Measurements from ENCODE around the gene LDHAL6B. TPM values are rescaled to one million over a fixed set of nuclear protein-coding genes. Genes with fewer than 3 reads are reported as not detected.
A peak's percentile ranks its signal among the peaks of the same experiment; 100 is the strongest.

The LDHAL6B gene
- polyA plus RNA-seq, 1 donor = 0.57 TPM

- no peak overlapping the region for H3K4me3 ChIP-seq (ENCODE audit: low read length)
- H3K4me1 ChIP-seq (ENCODE audit: control insufficient read depth, insufficient read depth, low read length) = peaks cover 22% of the 10 kb centered on the region
- H3K27me3 ChIP-seq (ENCODE audit: control insufficient read depth, insufficient read depth, low read length) = no peaks in the 10 kb centered on the region
- WGBS (ENCODE audit: insufficient coverage, low lambda C conversion rate) = 80% methylated on average over 1 of the region's 7 CpGs
- no peak overlapping the region for H3K27ac ChIP-seq (ENCODE audit: low read length)
- no peaks in the 10 kb centered on the region for H3K9me3 ChIP-seq (ENCODE audit: control insufficient read depth, low read depth, low read length)
- no peak for DNase-seq
- H3K36me3 ChIP-seq (ENCODE audit: control insufficient read depth, insufficient read depth, low read length) = peaks cover 35% of the 10 kb centered on the region
Measured at GRCh38 chr15:59168536-59168935, 38.1 kb upstream of the LDHAL6B start.

- peak in 1 of 2 donors; percentile 31 for DNase-seq
- H3K36me3 ChIP-seq (ENCODE audit: control insufficient read depth, insufficient read depth, low read length) = peaks cover 41% of the 10 kb centered on the region
- WGBS (ENCODE audit: insufficient coverage, low lambda C conversion rate) = 33% methylated on average over 1 of the region's 3 CpGs
- H3K27ac ChIP-seq (ENCODE audit: low read length) = peak overlapping the region; percentile 46
- H3K9me3 ChIP-seq (ENCODE audit: control insufficient read depth, low read depth, low read length) = no peaks in the 10 kb centered on the region
- no peaks in the 10 kb centered on the region for H3K27me3 ChIP-seq (ENCODE audit: control insufficient read depth, insufficient read depth, low read length)
- H3K4me3 ChIP-seq (ENCODE audit: low read length) = no peak overlapping the region
- peaks cover 17% of the 10 kb centered on the region for H3K4me1 ChIP-seq (ENCODE audit: control insufficient read depth, insufficient read depth, low read length)
Measured at GRCh38 chr15:59169251-59169708, 37.4 kb upstream of the LDHAL6B start.

GRCh38 chr15:59170295-59171066 is 36.2 kb upstream of the LDHAL6B start:
- Histone ChIP-seq H3K4me1 (ENCODE audit: control insufficient read depth, insufficient read depth, low read length) (peaks cover 21% of the 10 kb centered on the region), H3K27me3 (ENCODE audit: control insufficient read depth, insufficient read depth, low read length) (no peaks in the 10 kb centered on the region), H3K27ac (ENCODE audit: low read length) (peak overlapping the region; percentile 46), H3K4me3 (ENCODE audit: low read length) (no peak overlapping the region), H3K36me3 (ENCODE audit: control insufficient read depth, insufficient read depth, low read length) (peaks cover 40% of the 10 kb centered on the region), H3K9me3 (ENCODE audit: control insufficient read depth, low read depth, low read length) (no peaks in the 10 kb centered on the region)
- 100% methylated on average over 1 of the region's 12 CpGs for WGBS (ENCODE audit: insufficient coverage, low lambda C conversion rate)
- DNase-seq = no peak

- H3K9me3 ChIP-seq (ENCODE audit: control insufficient read depth, low read depth, low read length) = no peaks in the 10 kb centered on the region
- H3K4me3 ChIP-seq (ENCODE audit: low read length) = no peak overlapping the region
- no peak for DNase-seq
- H3K36me3 ChIP-seq (ENCODE audit: control insufficient read depth, insufficient read depth, low read length) = peaks cover 36% of the 10 kb centered on the region
- WGBS (ENCODE audit: insufficient coverage, low lambda C conversion rate) = no CpG with 5 or more reads among the region's 8 CpGs
- H3K27me3 ChIP-seq (ENCODE audit: control insufficient read depth, insufficient read depth, low read length) = no peaks in the 10 kb centered on the region
- peaks cover 16% of the 10 kb centered on the region for H3K4me1 ChIP-seq (ENCODE audit: control insufficient read depth, insufficient read depth, low read length)
- no peak overlapping the region for H3K27ac ChIP-seq (ENCODE audit: low read length)
Measured at GRCh38 chr15:59171067-59171397, 35.6 kb upstream of the LDHAL6B start.

- DNase-seq = no peak
- H3K27me3 ChIP-seq (ENCODE audit: control insufficient read depth, insufficient read depth, low read length) = no peaks in the 10 kb centered on the region
- no peak overlapping the region for H3K27ac ChIP-seq (ENCODE audit: low read length)
- H3K9me3 ChIP-seq (ENCODE audit: control insufficient read depth, low read depth, low read length) = no peaks in the 10 kb centered on the region
- no peak overlapping the region for H3K4me3 ChIP-seq (ENCODE audit: low read length)
- H3K4me1 ChIP-seq (ENCODE audit: control insufficient read depth, insufficient read depth, low read length) = peaks cover 7% of the 10 kb centered on the region
- WGBS (ENCODE audit: insufficient coverage, low lambda C conversion rate) = 100% methylated on average over 1 of the region's 7 CpGs
- H3K36me3 ChIP-seq (ENCODE audit: control insufficient read depth, insufficient read depth, low read length) = peaks cover 38% of the 10 kb centered on the region
Measured at GRCh38 chr15:59172289-59172901, 34.2 kb upstream of the LDHAL6B start.

GRCh38 chr15:59173194-59173593 is 33.4 kb upstream of the LDHAL6B start:
- H3K27me3 ChIP-seq (ENCODE audit: control insufficient read depth, insufficient read depth, low read length) = no peaks in the 10 kb centered on the region
- no peak for DNase-seq
- no peaks in the 10 kb centered on the region for H3K9me3 ChIP-seq (ENCODE audit: control insufficient read depth, low read depth, low read length)
- peaks cover 45% of the 10 kb centered on the region for H3K36me3 ChIP-seq (ENCODE audit: control insufficient read depth, insufficient read depth, low read length)
- H3K4me3 ChIP-seq (ENCODE audit: low read length) = no peak overlapping the region
- peaks cover 7% of the 10 kb centered on the region for H3K4me1 ChIP-seq (ENCODE audit: control insufficient read depth, insufficient read depth, low read length)
- H3K27ac ChIP-seq (ENCODE audit: low read length) = no peak overlapping the region
- 100% methylated on average over 4 of the region's 5 CpGs for WGBS (ENCODE audit: insufficient coverage, low lambda C conversion rate)

GRCh38 chr15:59174151-59174834 is 32.4 kb upstream of the LDHAL6B start:
- Histone ChIP-seq H3K27ac (ENCODE audit: low read length) (peak overlapping the region; percentile 34), H3K4me1 (ENCODE audit: control insufficient read depth, insufficient read depth, low read length) (peaks cover 7% of the 10 kb centered on the region), H3K9me3 (ENCODE audit: control insufficient read depth, low read depth, low read length) (no peaks in the 10 kb centered on the region), H3K4me3 (ENCODE audit: low read length) (no peak overlapping the region), H3K27me3 (ENCODE audit: control insufficient read depth, insufficient read depth, low read length) (no peaks in the 10 kb centered on the region), H3K36me3 (ENCODE audit: control insufficient read depth, insufficient read depth, low read length) (peaks cover 56% of the 10 kb centered on the region)
- 85% methylated on average over 7 of the region's 12 CpGs for whole genome bisulfite sequencing (ENCODE audit: insufficient coverage, low lambda C conversion rate)
- no peak for DNase-seq

- DNase-seq = peak; percentile 80 to 83
- H3K4me3 ChIP-seq (ENCODE audit: low read length) = no peak overlapping the region
- peak overlapping the region; percentile 41 for H3K27ac ChIP-seq (ENCODE audit: low read length)
- peaks cover 7% of the 10 kb centered on the region for H3K4me1 ChIP-seq (ENCODE audit: control insufficient read depth, insufficient read depth, low read length)
- peaks cover 61% of the 10 kb centered on the region for H3K36me3 ChIP-seq (ENCODE audit: control insufficient read depth, insufficient read depth, low read length)
- no peaks in the 10 kb centered on the region for H3K27me3 ChIP-seq (ENCODE audit: control insufficient read depth, insufficient read depth, low read length)
- no peaks in the 10 kb centered on the region for H3K9me3 ChIP-seq (ENCODE audit: control insufficient read depth, low read depth, low read length)
- WGBS (ENCODE audit: insufficient coverage, low lambda C conversion rate) = no CpG with 5 or more reads among the region's 10 CpGs
Measured at GRCh38 chr15:59174835-59175831, 31.5 kb upstream of the LDHAL6B start.

GRCh38 chr15:59176653-59177316 is 29.9 kb upstream of the LDHAL6B start:
- H3K27ac ChIP-seq (ENCODE audit: low read length) = no peak overlapping the region
- no peak overlapping the region for H3K4me3 ChIP-seq (ENCODE audit: low read length)
- peaks cover 7% of the 10 kb centered on the region for H3K4me1 ChIP-seq (ENCODE audit: control insufficient read depth, insufficient read depth, low read length)
- H3K36me3 ChIP-seq (ENCODE audit: control insufficient read depth, insufficient read depth, low read length) = peaks cover 54% of the 10 kb centered on the region
- 91% methylated on average over 5 of the region's 9 CpGs for WGBS (ENCODE audit: insufficient coverage, low lambda C conversion rate)
- H3K27me3 ChIP-seq (ENCODE audit: control insufficient read depth, insufficient read depth, low read length) = no peaks in the 10 kb centered on the region
- no peaks in the 10 kb centered on the region for H3K9me3 ChIP-seq (ENCODE audit: control insufficient read depth, low read depth, low read length)
- DNase-seq = no peak
